HCT116 (cell line): ENCODE results near the gene APPBP2. TPM values are rescaled to one million over a fixed set of nuclear protein-coding genes. Genes with fewer than 3 reads are reported as not detected.

ENCODE experiments used
- ATAC-seq: fragments of 200-7000 bp; cut with Tn5 transposase; 2 replicates; pipeline ENCODE4 v1.9.1; 2020; ENCODE audit warnings: mild to moderate bottlenecking, moderate library complexity
- BruUV-seq: library from RNA; stranded (reverse); fragments of 400-500 nt; replicated peaks from 2 replicates; lab custom pipeline; 2021; lab: Mats Ljungman, UMichigan
- CTCF ChIA-PET: fragments of 300-600 bp; sonication (Branson Sonifier 250); formaldehyde crosslinking; loops from one replicate; lab custom pipeline; 2021; ENCODE audit warnings: antibody characterized with exemption; lab: Charles Lee
- POLR2A ChIA-PET: fragments of 300-600, 350-600 bp; sonication (Branson Sonifier 250); formaldehyde crosslinking; loops from one replicate; lab custom pipeline; 2021; ENCODE audit warnings: antibody characterized with exemption; lab: Charles Lee
- RAD21 ChIA-PET, 2 experiments: fragments of 300-600 bp; sonication (Branson Sonifier 250); formaldehyde crosslinking; loops; one replicate each; lab custom pipeline; 2023; ENCODE audit warnings: low total read pairs in 2 of 2; ENCODE audit not compliant: uncharacterized antibody in 2 of 2, unreplicated experiment in 2 of 2, low non-redundant PET in 1 of 2; lab: Charles Lee
- DNase-seq: peaks from one replicate; pipeline ENCODE4 v3.0.0-alpha.2; 2010; ENCODE audit warnings: low read depth, low spot score
- H2AFZ ChIP-seq: fragments of 200-600 bp; shearing (Covaris generic), sonication (generic); 2 replicates; pipeline ENCODE4 v1.6.1; 2017; ENCODE audit warnings: low read depth, mixed run types, mixed read lengths, antibody characterized with exemption, low read length; ENCODE audit not compliant: poor library complexity, severe bottlenecking
- H3K27ac ChIP-seq: 2 replicates; pipeline ENCODE4 v1.5.1; 2012; ENCODE audit warnings: low read depth, low read length
- H3K27me3 ChIP-seq: fragments of 200-600 bp; sonication (generic); 2 replicates; pipeline ENCODE4 v1.6.1; 2016; ENCODE audit warnings: mixed run types, low read length, mixed read lengths; ENCODE audit not compliant: insufficient read depth
- H3K36me3 ChIP-seq, 2 experiments: fragments of 200-500 bp in 1 of 2; fragments of 200-600 bp in 1 of 2; sonication (Bioruptor generic) in 1 of 2; sonication (generic) in 1 of 2; 2 replicates each; pipeline versions ENCODE4 v1.5.1 to v1.6.1; 2014 to 2016; ENCODE audit warnings: low read length in 2 of 2, inconsistent platforms in 1 of 2, mixed read lengths in 1 of 2, mixed run types in 1 of 2; ENCODE audit not compliant: insufficient read depth in 2 of 2, control insufficient read depth in 1 of 2
- H3K4me1 ChIP-seq, 2 experiments: fragments of 200-600 bp in 1 of 2; sonication (generic) in 1 of 2; 2 replicates each; pipeline versions ENCODE4 v1.5.1 to v1.6.1; 2012 to 2017; ENCODE audit warnings: low read length in 2 of 2, inconsistent platforms in 1 of 2, mild to moderate bottlenecking in 1 of 2, mixed read lengths in 1 of 2, mixed run types in 1 of 2, moderate library complexity in 1 of 2; ENCODE audit not compliant: insufficient read depth in 2 of 2, control insufficient read depth in 1 of 2
- H3K4me2 ChIP-seq: fragments of 200-600 bp; sonication (generic); 2 replicates; pipeline ENCODE4 v1.6.1; 2017; ENCODE audit warnings: mixed run types, low read length, mixed read lengths
- H3K4me3 ChIP-seq, 2 experiments: fragments of 200-600 bp in 1 of 2; sonication (generic) in 1 of 2; replicated peaks in 1 of 2; 2 replicates each; pipeline ENCODE4 v1.5.1; 2011 to 2016; ENCODE audit warnings: low read length in 2 of 2, control low read depth in 1 of 2, low read depth in 1 of 2, mild to moderate bottlenecking in 1 of 2, mixed read lengths in 1 of 2, mixed run types in 1 of 2
- H3K79me2 ChIP-seq: fragments of 200-600 bp; sonication (generic); 2 replicates; pipeline ENCODE4 v1.6.1; 2017; ENCODE audit warnings: mild to moderate bottlenecking, mixed run types, low read length, moderate library complexity, mixed read lengths; ENCODE audit not compliant: insufficient read depth
- H3K9ac ChIP-seq: fragments of 200-600 bp; sonication (generic); 2 replicates; pipeline ENCODE4 v1.6.1; 2016; ENCODE audit warnings: low read length, mixed read lengths
- H3K9me2 ChIP-seq: fragments of 200-600 bp; sonication (generic), shearing (Covaris generic); 2 replicates; pipeline ENCODE4 v1.6.1; 2017; ENCODE audit warnings: mixed run types, mild to moderate bottlenecking, moderate library complexity; ENCODE audit not compliant: insufficient read depth
- H3K9me3 ChIP-seq, 2 experiments: fragments of 200-500 bp in 1 of 2; fragments of 200-600 bp in 1 of 2; sonication (Bioruptor generic) in 1 of 2; sonication (generic) in 1 of 2; 2 replicates each; pipeline ENCODE4 v1.6.1; 2014 to 2017; ENCODE audit warnings: low read length in 2 of 2, mixed read lengths in 2 of 2, inconsistent platforms in 1 of 2, low read depth in 1 of 2, mild to moderate bottlenecking in 1 of 2, mixed run types in 1 of 2, moderate library complexity in 1 of 2; ENCODE audit not compliant: control insufficient read depth in 1 of 2, insufficient read depth in 1 of 2
- H4K20me1 ChIP-seq: fragments of 200-600 bp; sonication (generic), shearing (Covaris generic); 2 replicates; pipeline ENCODE4 v1.6.1; 2017; ENCODE audit warnings: mixed run types, mild to moderate bottlenecking, moderate library complexity; ENCODE audit not compliant: insufficient read depth
- ATF3 ChIP-seq: IDR thresholded peaks from 2 replicates; pipeline ENCODE4 v1.6.1; 2012
- CEBPB ChIP-seq: IDR thresholded peaks from 2 replicates; pipeline ENCODE4 v1.6.1; 2012; ENCODE audit warnings: low read depth
- CTCF ChIP-seq, 3 experiments: fragments of 200-600 bp in 1 of 3; sonication (generic) in 1 of 3; IDR thresholded peaks in 2 of 3; conservative IDR thresholded peaks in 1 of 3; 2 replicates each; pipeline ENCODE4 v1.5.1; 2012 to 2017; ENCODE audit warnings: low read depth in 2 of 3, low read length in 2 of 3, antibody characterized with exemption in 1 of 3, borderline replicate concordance in 1 of 3, control low read depth in 1 of 3, mild to moderate bottlenecking in 1 of 3, mixed read lengths in 1 of 3, mixed run types in 1 of 3, moderate library complexity in 1 of 3; ENCODE audit not compliant: insufficient read depth in 1 of 3
- EZH2 ChIP-seq: fragments of 200-600 bp; sonication (generic); IDR thresholded peaks from 2 replicates; pipeline ENCODE4 v1.6.1; 2017; ENCODE audit warnings: antibody characterized with exemption, mixed run types
- EZH2phosphoT487 ChIP-seq: fragments of 200-600 bp; IDR thresholded peaks from 2 replicates; pipeline ENCODE4 v1.6.1; 2018; ENCODE audit warnings: antibody characterized with exemption, borderline replicate concordance
- MAX ChIP-seq: IDR thresholded peaks from 2 replicates; pipeline ENCODE4 v1.6.1; 2012
- RAD21 ChIP-seq: IDR thresholded peaks from 2 replicates; pipeline ENCODE4 v1.6.1; 2012; ENCODE audit warnings: low read depth, mild to moderate bottlenecking
- REST ChIP-seq: IDR thresholded peaks from 2 replicates; pipeline ENCODE4 v1.6.1; 2012; ENCODE audit warnings: low read depth
- SIN3A ChIP-seq: IDR thresholded peaks from 2 replicates; pipeline ENCODE4 v1.6.1; 2012; ENCODE audit warnings: low read depth
- SP1 ChIP-seq: IDR thresholded peaks from 2 replicates; pipeline ENCODE4 v1.6.1; 2012; ENCODE audit warnings: low read depth
- SRF ChIP-seq: IDR thresholded peaks from 2 replicates; pipeline ENCODE4 v1.6.1; 2012; ENCODE audit warnings: low read depth
- YY1 ChIP-seq: IDR thresholded peaks from 2 replicates; pipeline ENCODE4 v1.6.1; 2011; ENCODE audit warnings: low read length, low read depth, moderate library complexity, mild to moderate bottlenecking; ENCODE audit not compliant: insufficient replicate concordance; ENCODE audit errors: extremely low read depth
- ZBTB33 ChIP-seq: IDR thresholded peaks from 2 replicates; pipeline ENCODE4 v1.6.1; 2011; ENCODE audit warnings: mild to moderate bottlenecking, low read length, moderate library complexity; ENCODE audit not compliant: insufficient replicate concordance; ENCODE audit errors: extremely low read depth
- ZFX ChIP-seq: fragments of 450-650 bp; IDR thresholded peaks from 2 replicates; pipeline ENCODE4 v1.6.1; 2017
- ZNF274 ChIP-seq: fragments of 200-500 bp; sonication (Bioruptor generic); IDR thresholded peaks from 2 replicates; pipeline ENCODE4 v1.6.1; 2014; ENCODE audit warnings: mild to moderate bottlenecking, low read depth, low read length, inconsistent platforms
- intact Hi-C: fragments of 100-400 bp; cut with micrococcal nuclease; formaldehyde crosslinking; loops from 2 replicates; pipeline ENCODE4 v1.10.0; 2022
- total RNA-seq: library from RNA; stranded (reverse); gene quantifications from one replicate; pipeline ENCODE4 v1.2.1, GENCODE V29; 2021; ENCODE audit not compliant: unreplicated experiment

The APPBP2 gene
- total RNA-seq, 1 experiment from 2014 or later: 35.8 TPM

GRCh38 chr17:60395508-60396065 is 130.5 kb downstream of the APPBP2 start:
- Histone ChIP-seq H3K27ac (no peak overlapping the region), H3K4me2 (no peak overlapping the region), H3K4me1 (peaks cover 12 to 28% of the 10 kb centered on the region in 2 experiments), H3K9me2 (no peaks in the 10 kb centered on the region), H3K9ac (no peak overlapping the region), H3K4me3 (no peak overlapping the region), H3K27me3 (no peaks in the 10 kb centered on the region), H2AFZ (no peak overlapping the region), H4K20me1 (no peaks in the 10 kb centered on the region), H3K9me3 (no peaks in the 10 kb centered on the region), H3K36me3 (no peaks in the 10 kb centered on the region), H3K79me2 (peaks cover 12% of the 10 kb centered on the region)
- intact Hi-C loops: no loop called here
- ATAC-seq (no peak), DNase-seq (no peak)
- no peak for TF ChIP-seq MAX
- TF ChIP-seq CEBPB: no peak
- no peak for TF ChIP-seq SRF
- TF ChIP-seq RAD21: no peak
- TF ChIP-seq SIN3A: no peak
- no peak for TF ChIP-seq ZBTB33
- TF ChIP-seq REST: no peak
- TF ChIP-seq EZH2: no peak
- TF ChIP-seq EZH2phosphoT487: no peak
- no peak for TF ChIP-seq ZFX
- TF ChIP-seq YY1: no peak
- no peak for TF ChIP-seq CTCF (IDR thresholded peaks at IDR 0.05 in 2 of 3, conservative IDR thresholded peaks at IDR 0.05 in 1 of 3; ENCODE audit: borderline replicate concordance in 1 of 3, insufficient read depth in 1 of 3, low read depth in 2 of 3, low read length in 2 of 3)
- TF ChIP-seq SP1: no peak
- no peak for TF ChIP-seq ZNF274
- TF ChIP-seq ATF3: no peak
- CTCF ChIA-PET: no interaction called here
- POLR2A ChIA-PET: no interaction called here
- RAD21 ChIA-PET: no interaction called here
- no TSS peak for BruUV-seq
